B cell (primary cell): Measurements from ENCODE around the gene DNAJC16. TPM values are rescaled to one million over a fixed set of nuclear protein-coding genes. Genes with fewer than 3 reads are reported as not detected.

Experiments
- ATAC-seq: fragments of 200-7000 bp; cut with Tn5 transposase; one replicate; pipeline ENCODE4 v1.10.0; 2021; ENCODE audit warnings: low read depth, mild to moderate bottlenecking, moderate number of reproducible peaks, moderate library complexity
- CTCF ChIA-PET: fragments of 350-600 bp; sonication (Branson Sonifier 250); formaldehyde crosslinking; loops from one replicate; lab custom pipeline; 2021; ENCODE audit warnings: antibody characterized with exemption, inconsistent platforms; lab: Charles Lee
- POLR2A ChIA-PET: fragments of 350-600 bp; sonication (Branson Sonifier 250); formaldehyde crosslinking; loops from one replicate; lab custom pipeline; 2021; ENCODE audit warnings: antibody characterized with exemption; lab: Charles Lee
- DNase-seq: peaks from one replicate; pipeline ENCODE4 v3.0.0; 2013
- H2AFZ ChIP-seq: 2 replicates; pipeline ENCODE4 v1.6.1; 2012; ENCODE audit warnings: mild to moderate bottlenecking, low read depth, low read length; ENCODE audit not compliant: insufficient read depth, poor library complexity, severe bottlenecking
- H3K27ac ChIP-seq, 2 donors: 1 replicate in 1 of 2; 2 replicates in 1 of 2; pipeline ENCODE4 v1.5.1; 2012 to 2013; ENCODE audit warnings: low read length in 2 of 2, mild to moderate bottlenecking in 2 of 2, moderate library complexity in 1 of 2
- H3K27me3 ChIP-seq, 4 experiments: fragments of 200-600 bp in 1 of 4; sonication (generic) in 1 of 4; replicated peaks in 1 of 4; 1 replicate in 2 of 4; 2 replicates in 2 of 4; pipeline versions ENCODE4 v1.6.1 to v1.7.0; 2013 to 2016; ENCODE audit warnings: low read length in 3 of 4, mild to moderate bottlenecking in 2 of 4, mixed read lengths in 1 of 4, moderate library complexity in 1 of 4; ENCODE audit not compliant: insufficient read depth in 4 of 4, control insufficient read depth in 3 of 4; ENCODE audit errors: control extremely low read depth in 1 of 4
- H3K36me3 ChIP-seq, 2 experiments: replicated peaks in 1 of 2; 1 replicate in 1 of 2; 2 replicates in 1 of 2; pipeline versions ENCODE4 v1.6.1 to v1.7.1; 2013; ENCODE audit warnings: low read length in 1 of 2; ENCODE audit not compliant: insufficient read depth in 2 of 2, control insufficient read depth in 1 of 2; ENCODE audit errors: control extremely low read depth in 1 of 2, extremely low read depth in 1 of 2
- H3K4me1 ChIP-seq, 2 donors: fragments of 200-600 bp in 1 of 2; sonication (generic) in 1 of 2; 1 replicate in 1 of 2; 2 replicates in 1 of 2; pipeline versions ENCODE4 v1.5.1 to v1.6.1; 2013 to 2017; ENCODE audit warnings: low read length in 2 of 2; ENCODE audit not compliant: control insufficient read depth in 2 of 2, insufficient read depth in 2 of 2
- H3K4me2 ChIP-seq: replicated peaks from 2 replicates; pipeline ENCODE3; 2012; ENCODE audit warnings: mild to moderate bottlenecking, low read depth, low read length; ENCODE audit not compliant: poor library complexity, severe bottlenecking
- H3K4me3 ChIP-seq, 5 experiments: fragments of 200-600 bp in 1 of 5; sonication (generic) in 1 of 5; 1 replicate in 3 of 5; 2 replicates in 2 of 5; pipeline versions ENCODE4 v1.5.1 to v1.7.0; 2011 to 2016; ENCODE audit warnings: low read length in 4 of 5, mild to moderate bottlenecking in 4 of 5, low read depth in 2 of 5, control low read depth in 1 of 5, moderate library complexity in 1 of 5; ENCODE audit not compliant: insufficient read depth in 1 of 5; ENCODE audit errors: control extremely low read depth in 1 of 5, extremely low read depth in 1 of 5
- H3K79me2 ChIP-seq: fragments of 200-600 bp; sonication (generic); one replicate; pipeline ENCODE4 v1.6.0; 2016; ENCODE audit warnings: low read length; ENCODE audit not compliant: control insufficient read depth, insufficient read depth
- H3K9ac ChIP-seq: fragments of 200-600 bp; sonication (generic); 2 replicates; pipeline ENCODE4 v1.6.1; 2017; ENCODE audit warnings: mild to moderate bottlenecking, low read length, moderate library complexity
- H3K9me3 ChIP-seq, 3 donors: one replicate each; pipeline versions ENCODE4 v1.6.1 to v1.7.1; 2013; ENCODE audit warnings: low read length in 2 of 3; ENCODE audit not compliant: control insufficient read depth in 2 of 3, insufficient read depth in 1 of 3; ENCODE audit errors: control extremely low read depth in 1 of 3
- H4K20me1 ChIP-seq: 2 replicates; pipeline ENCODE4 v1.6.0; 2012; ENCODE audit warnings: mild to moderate bottlenecking, low read length; ENCODE audit not compliant: insufficient read depth, control insufficient read depth, poor library complexity, severe bottlenecking
- H3K27ac Mint-ChIP-seq: one replicate; pipeline ENCODE4 v1.8.0; 2021; ENCODE audit warnings: mixed read lengths
- H3K27me3 Mint-ChIP-seq: one replicate; pipeline ENCODE4 v1.8.0; 2021; ENCODE audit warnings: mixed read lengths
- H3K4me1 Mint-ChIP-seq: one replicate; pipeline ENCODE4 v1.8.0; 2021; ENCODE audit warnings: mixed read lengths
- H3K4me3 Mint-ChIP-seq: one replicate; pipeline ENCODE4 v1.8.0; 2021; ENCODE audit warnings: mixed read lengths
- H3K9me3 Mint-ChIP-seq: one replicate; pipeline ENCODE4 v1.8.0; 2022; ENCODE audit warnings: mixed read lengths; ENCODE audit not compliant: insufficient read depth
- EZH2 ChIP-seq: IDR thresholded peaks from 2 replicates; pipeline ENCODE4 v1.6.1; 2012; ENCODE audit warnings: borderline replicate concordance, low read depth, mild to moderate bottlenecking, moderate library complexity, low read length; ENCODE audit not compliant: insufficient read depth, poor library complexity, severe bottlenecking
- WGBS: methylation state at CpG from one replicate; pipeline ENCODE4 v1.1.5; 2013; ENCODE audit warnings: missing lambda C conversion rate; ENCODE audit not compliant: insufficient coverage; 5-methylcytosine and 5-hydroxymethylcytosine counted together
- intact Hi-C: fragments of 100-400 bp; cut with micrococcal nuclease; formaldehyde crosslinking; loops from one replicate; pipeline ENCODE4 v1.10.0; 2022
- polyA plus RNA-seq: library from polyadenylated mRNA; depleted of rRNA; stranded (reverse); fragments of >200 nt; gene quantifications from 2 replicates; pipeline ENCODE4 v1.2.3, GENCODE V29; 2012
- total RNA-seq, 2 donors: library from RNA; stranded (reverse); fragments of 120-200 nt in 1 of 2; gene quantifications; 1 replicate in 1 of 2; 2 replicates in 1 of 2; pipeline versions ENCODE4 v1.2.3 to v1.2.4, GENCODE V29; 2013 to 2022
- TF ChIP-seq, protein P1 (sequence below): fragments of 200-600 bp; IDR thresholded peaks from one replicate; pipeline ENCODE4 v1.8.0; 2022; ENCODE audit warnings: antibody characterized with exemption, mild to moderate bottlenecking

DNAJC16 gene
- total and polyA plus RNA-seq, 2 donors (not counting 1 experiment from before 2014, with no cell fraction given), result 16.9 to 47.1 TPM

DNA sequence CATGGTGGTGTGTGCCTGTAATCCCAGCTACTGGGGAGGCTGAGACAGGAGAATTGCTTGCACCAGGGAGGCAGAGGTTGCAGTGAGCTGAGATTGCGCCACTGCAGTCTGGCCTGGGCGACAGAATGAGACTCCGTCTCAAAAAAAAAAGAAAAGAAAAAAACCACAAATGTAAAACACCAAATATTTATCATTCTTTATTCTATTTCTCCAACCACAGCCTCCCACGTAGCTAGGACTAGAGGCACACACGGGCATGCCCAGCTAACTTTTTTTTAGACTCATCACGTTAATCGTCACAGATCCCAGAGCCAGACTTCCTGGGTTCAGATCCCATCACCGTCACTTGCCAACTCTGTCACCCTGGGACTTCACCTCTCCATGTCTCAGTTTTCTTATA lies 13.5 kb downstream of the DNAJC16 start:
- H3K27ac ChIP-seq, result no peak overlapping the region
- no peaks in the 10 kb centered on the region for H3K4me1 ChIP-seq
- ChIA-PET POLR2A (no interaction called here), CTCF (no interaction called here)
- H3K9me3 ChIP-seq, result no peaks in the 10 kb centered on the region
- no peaks in the 10 kb centered on the region for H3K9me3 Mint-ChIP-seq
- H3K4me3 Mint-ChIP-seq, result no peak overlapping the region
- peaks cover 2% of the 10 kb centered on the region for H3K4me1 Mint-ChIP-seq
- no peaks in the 10 kb centered on the region for H3K27me3 ChIP-seq
- ATAC-seq (no peak), DNase-seq (no peak)
- peaks cover 10% of the 10 kb centered on the region for H4K20me1 ChIP-seq
- TF ChIP-seq, protein P1, sequence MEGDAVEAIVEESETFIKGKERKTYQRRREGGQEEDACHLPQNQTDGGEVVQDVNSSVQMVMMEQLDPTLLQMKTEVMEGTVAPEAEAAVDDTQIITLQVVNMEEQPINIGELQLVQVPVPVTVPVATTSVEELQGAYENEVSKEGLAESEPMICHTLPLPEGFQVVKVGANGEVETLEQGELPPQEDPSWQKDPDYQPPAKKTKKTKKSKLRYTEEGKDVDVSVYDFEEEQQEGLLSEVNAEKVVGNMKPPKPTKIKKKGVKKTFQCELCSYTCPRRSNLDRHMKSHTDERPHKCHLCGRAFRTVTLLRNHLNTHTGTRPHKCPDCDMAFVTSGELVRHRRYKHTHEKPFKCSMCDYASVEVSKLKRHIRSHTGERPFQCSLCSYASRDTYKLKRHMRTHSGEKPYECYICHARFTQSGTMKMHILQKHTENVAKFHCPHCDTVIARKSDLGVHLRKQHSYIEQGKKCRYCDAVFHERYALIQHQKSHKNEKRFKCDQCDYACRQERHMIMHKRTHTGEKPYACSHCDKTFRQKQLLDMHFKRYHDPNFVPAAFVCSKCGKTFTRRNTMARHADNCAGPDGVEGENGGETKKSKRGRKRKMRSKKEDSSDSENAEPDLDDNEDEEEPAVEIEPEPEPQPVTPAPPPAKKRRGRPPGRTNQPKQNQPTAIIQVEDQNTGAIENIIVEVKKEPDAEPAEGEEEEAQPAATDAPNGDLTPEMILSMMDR, result no peak
- no peak for TF ChIP-seq EZH2
- no peak overlapping the region for H3K27ac Mint-ChIP-seq
- no peak overlapping the region for H3K4me2 ChIP-seq
- H3K79me2 ChIP-seq, result peaks cover 21% of the 10 kb centered on the region
- H3K4me3 ChIP-seq, result no peak overlapping the region
- WGBS, result 94% methylated on average over 7 of the region's 8 CpGs
- no peak overlapping the region for H3K9ac ChIP-seq
- no peaks in the 10 kb centered on the region for H3K27me3 Mint-ChIP-seq
- peaks cover 1 to 76% of the 10 kb centered on the region in 2 experiments for H3K36me3 ChIP-seq
- no peak overlapping the region for H2AFZ ChIP-seq
- intact Hi-C loops, result no loop called here

DNA sequence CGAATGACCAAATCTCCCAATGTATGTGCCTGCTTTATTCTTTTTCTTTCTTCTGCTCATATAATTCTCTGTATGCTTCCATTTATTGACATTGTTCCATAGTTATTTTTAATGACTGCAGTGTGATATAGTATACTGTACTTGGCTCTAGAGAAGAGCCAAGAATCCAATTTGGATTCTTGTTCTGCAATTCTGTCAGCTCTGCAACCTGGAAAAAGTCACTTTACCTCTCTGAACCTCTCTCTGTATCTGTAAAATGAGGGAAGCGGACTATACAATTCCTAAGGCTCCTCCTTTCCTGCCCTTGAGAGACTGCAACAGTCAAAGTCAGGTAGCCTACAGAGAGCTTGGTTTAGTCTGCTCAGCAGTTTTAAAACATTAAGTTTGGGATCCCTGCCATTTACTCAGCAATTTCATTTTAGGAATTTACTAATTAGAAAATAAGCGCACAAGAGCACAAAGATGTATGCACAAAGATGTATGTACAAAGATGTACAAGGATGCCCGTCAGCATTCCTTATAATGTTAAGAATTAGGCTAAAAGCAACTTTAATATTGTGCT lies 14.7 kb downstream of the DNAJC16 start:
- H3K9me3 ChIP-seq, result no peaks in the 10 kb centered on the region
- ChIA-PET CTCF (no interaction called here), POLR2A (interaction anchor here (0.6 kb wide), 1 partner anchor 41 kb away, joined by 4 read pairs; no protein-coding TSS in a partner anchor)
- 100% methylated on average over 1 of the region's 4 CpGs for WGBS
- H3K4me3 Mint-ChIP-seq, result no peak overlapping the region
- H3K4me1 ChIP-seq, result no peaks in the 10 kb centered on the region
- no peak overlapping the region for H3K9ac ChIP-seq
- no peaks in the 10 kb centered on the region for H3K27me3 Mint-ChIP-seq
- H3K4me3 ChIP-seq, result no peak overlapping the region
- H3K27me3 ChIP-seq, result no peaks in the 10 kb centered on the region
- TF ChIP-seq, protein P1, result no peak
- TF ChIP-seq EZH2, result no peak
- no peak overlapping the region for H3K27ac ChIP-seq
- intact Hi-C loops, result no loop called here
- no peak overlapping the region for H3K27ac Mint-ChIP-seq
- H3K79me2 ChIP-seq, result peaks cover 21% of the 10 kb centered on the region
- DNase-seq (no peak), ATAC-seq (no peak)
- H2AFZ ChIP-seq, result no peak overlapping the region
- H3K9me3 Mint-ChIP-seq, result no peaks in the 10 kb centered on the region
- no peak overlapping the region for H3K4me2 ChIP-seq
- H4K20me1 ChIP-seq, result peaks cover 10% of the 10 kb centered on the region
- peaks cover 2% of the 10 kb centered on the region for H3K4me1 Mint-ChIP-seq
- H3K36me3 ChIP-seq, result peaks cover 1 to 73% of the 10 kb centered on the region in 2 experiments
